22Rv1 (cell line): Measurements from ENCODE around the gene TRIM67.
A peak's percentile ranks its signal among the peaks of the same experiment; 100 is the strongest.

ENCODE experiments used
- H3K27ac ChIP-seq: fragments of 450-650 bp; 2 replicates; pipeline ENCODE4 v1.5.1; 2017
- CTCF ChIP-seq: fragments of 450-650 bp; IDR thresholded peaks from 2 replicates; pipeline ENCODE4 v1.5.1; 2017; ENCODE audit warnings: mild to moderate bottlenecking
- ZFX ChIP-seq: fragments of 450-650 bp; IDR thresholded peaks from 2 replicates; pipeline ENCODE4 v1.6.1; 2017; ENCODE audit warnings: antibody characterized with exemption, borderline replicate concordance

Gene TRIM67

GRCh38 chr1:231233735-231234417, 72.0 kb downstream of the TRIM67 start:
- H3K27ac ChIP-seq: peak overlapping the region; percentile 60
- TF ChIP-seq ZFX (no peak), CTCF (no peak)

GRCh38 chr1:231234506-231234905, 72.6 kb downstream of the TRIM67 start:
- peak overlapping the region; percentile 60 for H3K27ac ChIP-seq

GRCh38 chr1:231235526-231236207, 73.8 kb downstream of the TRIM67 start:
- H3K27ac ChIP-seq: no peak overlapping the region
- no peak for TF ChIP-seq ZFX
- TF ChIP-seq CTCF: no peak

More at GRCh38 chr1:231234506-231234905, 72.6 kb downstream of the TRIM67 start:
- no peak for TF ChIP-seq CTCF
- TF ChIP-seq ZFX: no peak

- no peak for TF ChIP-seq ZFX
- TF ChIP-seq CTCF: no peak
- 0 out of 2 replicates have a peak overlapping the region, but pooled peaks have one; percentile 2 for H3K27ac ChIP-seq
Observed at GRCh38 chr1:231236208-231236591, 74.3 kb downstream of the TRIM67 start.

DNA sequence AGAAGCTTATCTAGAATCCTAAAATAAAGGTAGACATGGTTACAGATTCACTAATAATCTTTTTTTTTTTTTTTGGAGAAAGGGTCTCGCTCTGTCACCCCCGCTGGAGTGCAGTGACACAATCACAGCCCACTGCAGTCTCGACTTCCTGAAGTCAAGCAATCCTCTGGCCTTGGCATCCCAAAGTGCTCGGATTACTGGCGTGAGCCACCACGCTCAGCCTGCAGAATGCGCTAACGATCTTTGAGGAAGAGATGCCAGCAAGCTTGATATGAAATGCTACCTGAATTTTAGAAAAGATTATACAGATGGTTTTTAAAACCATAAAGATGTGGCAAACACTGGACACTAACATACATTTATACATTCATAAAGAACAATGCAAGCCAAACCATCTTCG, 75.1 kb downstream of the TRIM67 start:
- H3K27ac ChIP-seq: no peak overlapping the region
- no peak for TF ChIP-seq CTCF
- no peak for TF ChIP-seq ZFX

GRCh38 chr1:231238298-231238697, 76.4 kb downstream of the TRIM67 start:
- H3K27ac ChIP-seq: no peak overlapping the region
- TF ChIP-seq CTCF (no peak), ZFX (no peak)

DNA sequence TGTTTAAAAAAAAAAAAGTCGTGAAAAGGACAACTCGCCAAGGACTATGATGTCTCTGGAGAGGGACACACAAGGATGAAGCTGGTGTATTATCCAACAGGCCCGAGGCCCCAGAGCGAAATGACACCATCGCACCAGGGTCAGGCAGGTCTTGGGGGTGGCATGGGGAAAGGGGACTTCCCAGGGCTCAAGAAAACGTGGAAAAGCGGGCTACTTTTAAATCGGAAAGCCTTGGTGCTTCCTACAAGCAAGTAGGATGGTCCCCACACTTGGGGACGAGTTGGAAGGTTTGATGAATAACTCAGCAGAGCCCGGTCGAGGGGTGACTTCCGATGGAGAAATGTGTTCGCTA, 78.6 kb downstream of the TRIM67 start:
- peak overlapping the region; percentile 80 for H3K27ac ChIP-seq
- TF ChIP-seq CTCF: no peak
- TF ChIP-seq ZFX: no peak
